A204.1 (cell line): ENCODE data around the gene MRPS23.

Experiments
- FAIRE-seq: peaks from 2 replicates; lab custom pipeline; 2012; peaks lifted over from hg19 to GRCh38; lab: Jason Lieb, UNC

Gene MRPS23

GRCh38 chr17:57794841-57795240 is 55.0 kb downstream of the MRPS23 start:
- no peak for FAIRE-seq

DNA sequence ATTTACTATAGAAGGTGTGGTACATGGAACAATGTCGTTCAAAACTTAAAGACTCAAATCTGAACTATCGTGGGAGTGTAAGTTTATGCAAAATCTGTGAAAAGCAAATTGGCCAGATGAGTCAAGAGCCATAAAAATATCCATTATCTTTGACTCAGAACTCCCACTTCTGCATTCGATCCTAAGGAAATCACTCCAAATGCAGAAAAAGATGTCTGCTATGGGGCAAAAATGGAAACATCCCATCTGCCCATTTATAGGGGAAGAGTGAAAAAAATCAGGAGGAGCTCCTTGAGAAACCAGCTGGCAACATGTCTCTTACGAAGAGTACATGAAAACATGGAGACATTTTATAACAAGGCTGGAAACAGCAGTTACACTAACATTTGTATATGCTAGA is 61.1 kb downstream of the MRPS23 start:
- no peak for FAIRE-seq

GRCh38 chr17:57785022-57785421 is 64.8 kb downstream of the MRPS23 start:
- FAIRE-seq, result no peak
